Umbilical cord (tissue), 2 donors: ENCODE results near the gene RNF220. TPM values are rescaled to one million over a fixed set of nuclear protein-coding genes. Genes with fewer than 3 reads are reported as not detected.
"Not testable (repeated sequence)": the region's sequence is repeated elsewhere in the genome, so short reads cannot be mapped to it uniquely, and the experiment has no call there.

ENCODE experiments used
- DNase-seq: peaks from one replicate; pipeline ENCODE4 v3.0.0-alpha.2; 2015; ENCODE audit warnings: low spot score
- total RNA-seq: library from RNA; depleted of rRNA; stranded (reverse); fragments of >200 nt; gene quantifications from one replicate; pipeline ENCODE4 v1.2.3, GENCODE V29; 2014; ENCODE audit warnings: low replicate concordance; ENCODE audit not compliant: insufficient read depth

Gene RNF220
- total RNA-seq, 1 donor from 2014 or later = 95.3 TPM

GRCh38 chr1:44485934-44486460 lies 80.9 kb downstream of the RNF220 start:
- no peak for DNase-seq

DNA sequence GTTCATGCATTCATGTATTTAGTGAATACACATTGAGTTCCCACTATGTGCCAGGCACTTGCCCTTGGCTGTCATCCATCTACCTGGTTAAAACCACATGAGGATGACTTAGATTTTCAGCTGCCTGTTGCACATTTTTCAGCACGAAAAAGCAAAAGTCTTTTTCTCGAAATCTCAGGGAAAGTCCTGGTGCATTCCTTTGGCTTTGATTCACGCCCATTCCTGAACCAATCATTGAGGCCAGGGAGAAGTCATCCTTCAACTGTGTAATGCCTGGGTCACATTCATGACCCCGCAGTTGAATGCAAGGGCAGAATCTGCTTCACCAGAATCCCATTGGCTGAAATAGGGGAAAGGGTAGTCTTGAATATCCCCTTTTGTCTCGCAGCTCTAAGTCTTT lies 84.4 kb downstream of the RNF220 start:
- DNase-seq = no peak

- no peak for DNase-seq
Observed at GRCh38 chr1:44496541-44497171, 91.6 kb downstream of the RNF220 start.

- DNase-seq = no peak
Observed at GRCh38 chr1:44497422-44498170, 92.5 kb downstream of the RNF220 start.

DNA sequence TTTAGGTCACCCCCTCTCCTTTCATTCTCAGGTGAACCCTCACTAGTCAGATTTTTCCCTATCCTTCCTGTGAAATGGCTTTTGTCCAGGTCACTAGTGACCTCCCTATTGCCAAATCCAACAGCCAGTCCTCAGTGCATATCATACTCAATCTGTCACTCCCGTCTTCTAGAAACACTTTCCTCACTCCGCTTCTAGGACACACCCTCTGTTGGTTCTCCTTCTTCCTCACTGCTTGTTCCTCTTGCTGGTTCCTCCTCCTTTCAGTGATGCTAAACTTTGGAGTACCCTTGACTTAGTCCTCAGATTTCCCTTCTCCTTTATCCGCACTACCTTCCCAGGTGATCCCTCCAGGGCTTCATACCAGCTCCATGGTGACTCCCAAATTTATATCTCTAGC lies 94.3 kb downstream of the RNF220 start:
- no peak for DNase-seq

GRCh38 chr1:44500181-44501046 lies 95.4 kb downstream of the RNF220 start:
- peak; percentile 16 for DNase-seq

DNA sequence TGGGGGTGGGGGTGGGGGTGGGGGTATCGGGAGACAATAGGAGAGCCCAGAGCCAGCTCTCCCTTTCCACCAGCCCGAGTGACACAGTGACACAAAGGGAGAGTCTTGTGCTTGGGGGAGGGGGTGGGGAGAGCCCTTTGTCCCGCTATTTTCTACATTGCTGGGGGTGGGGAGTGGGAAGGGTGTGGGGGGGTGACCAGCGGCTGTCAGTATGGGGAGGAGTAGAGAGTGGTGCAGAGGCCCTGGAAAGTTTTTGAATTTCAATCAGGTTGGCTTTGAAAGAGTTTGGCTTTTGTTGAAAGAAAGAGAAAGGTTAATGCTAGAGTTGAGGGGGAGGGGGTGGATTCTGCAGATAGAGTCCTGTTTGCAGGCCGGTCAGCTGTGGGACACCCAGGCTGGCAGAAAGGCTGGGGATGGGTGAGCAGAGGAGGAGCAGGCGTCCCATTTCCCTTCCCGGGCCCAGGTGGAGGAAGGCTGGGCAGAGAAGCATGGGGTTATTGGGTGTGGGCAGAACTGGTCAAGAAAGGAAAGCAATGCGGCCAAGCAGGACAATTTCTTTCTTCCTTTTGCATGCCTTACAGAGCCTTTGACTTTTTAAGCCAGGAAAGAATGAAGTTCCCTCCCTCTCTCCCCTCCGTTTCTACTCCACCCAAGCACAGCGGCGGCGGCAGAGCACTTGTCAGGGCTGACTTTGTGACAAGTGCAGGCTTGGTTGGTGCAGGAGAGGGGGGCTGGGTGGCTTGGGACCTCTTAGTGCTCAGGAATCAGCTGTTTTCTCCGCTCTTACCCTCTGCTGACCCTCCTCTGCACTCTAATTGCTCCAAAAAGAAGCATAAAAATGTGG lies 96.2 kb downstream of the RNF220 start:
- peak; percentile 48 for DNase-seq

DNA sequence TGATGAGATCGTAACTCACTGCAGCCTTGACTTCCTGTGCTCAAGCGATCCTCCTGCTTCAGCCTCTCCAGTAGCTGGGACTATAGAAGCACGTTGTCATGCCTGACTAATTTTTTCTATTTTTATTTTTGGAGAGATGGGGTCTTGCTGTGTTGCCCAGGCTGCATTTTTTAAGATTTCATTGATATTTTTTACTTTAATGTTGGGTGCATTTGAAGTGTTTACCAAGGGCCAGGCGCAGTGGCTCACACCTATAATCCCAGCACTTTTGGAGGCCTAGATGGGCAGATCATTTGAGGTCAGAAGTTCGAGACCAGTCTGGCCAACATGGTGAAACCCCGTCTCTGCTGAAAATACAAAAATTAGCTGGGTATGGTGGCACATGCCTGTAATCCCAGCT lies 97.8 kb downstream of the RNF220 start:
- DNase-seq = not testable (repeated sequence)

GRCh38 chr1:44503625-44504024 lies 98.6 kb downstream of the RNF220 start:
- no peak for DNase-seq

DNA sequence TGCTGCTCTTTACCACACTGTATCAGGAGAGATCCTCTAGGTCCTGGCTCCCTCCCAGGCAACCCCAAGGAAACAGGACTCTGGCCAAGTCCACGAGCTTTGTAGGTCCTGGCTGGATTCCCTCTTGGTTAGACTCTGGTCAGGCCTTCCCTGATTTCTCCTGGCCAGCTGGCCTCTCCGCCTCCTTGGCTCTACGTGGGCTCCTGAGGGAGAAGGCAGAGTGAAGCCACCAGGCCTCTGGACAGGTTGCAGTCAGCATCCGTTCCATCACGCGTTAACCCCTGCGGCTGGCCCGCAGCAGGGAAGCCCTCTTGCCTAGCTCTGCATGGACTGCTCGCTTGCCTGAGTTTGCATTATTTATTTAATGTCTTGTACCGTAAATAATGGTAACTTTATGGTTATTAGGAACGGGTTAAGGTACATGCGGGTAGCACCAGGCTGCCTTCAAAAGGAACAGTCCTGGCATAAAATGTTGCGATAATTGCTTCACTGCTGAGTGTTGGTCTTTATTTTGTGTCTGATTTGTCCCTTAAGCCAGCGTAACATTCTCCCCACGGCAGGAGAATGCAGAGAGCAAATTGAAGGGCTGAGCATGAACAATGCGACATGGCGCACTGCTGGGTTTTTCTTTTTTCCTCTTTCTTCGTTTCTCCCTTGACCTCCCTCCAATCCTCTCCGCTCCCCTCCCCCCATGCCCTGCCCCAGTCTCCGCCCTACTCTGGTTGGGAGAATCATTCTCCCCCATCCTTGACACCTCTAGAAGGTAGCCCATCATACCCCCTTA lies 100.3 kb downstream of the RNF220 start:
- DNase-seq = peak; percentile 34

DNA sequence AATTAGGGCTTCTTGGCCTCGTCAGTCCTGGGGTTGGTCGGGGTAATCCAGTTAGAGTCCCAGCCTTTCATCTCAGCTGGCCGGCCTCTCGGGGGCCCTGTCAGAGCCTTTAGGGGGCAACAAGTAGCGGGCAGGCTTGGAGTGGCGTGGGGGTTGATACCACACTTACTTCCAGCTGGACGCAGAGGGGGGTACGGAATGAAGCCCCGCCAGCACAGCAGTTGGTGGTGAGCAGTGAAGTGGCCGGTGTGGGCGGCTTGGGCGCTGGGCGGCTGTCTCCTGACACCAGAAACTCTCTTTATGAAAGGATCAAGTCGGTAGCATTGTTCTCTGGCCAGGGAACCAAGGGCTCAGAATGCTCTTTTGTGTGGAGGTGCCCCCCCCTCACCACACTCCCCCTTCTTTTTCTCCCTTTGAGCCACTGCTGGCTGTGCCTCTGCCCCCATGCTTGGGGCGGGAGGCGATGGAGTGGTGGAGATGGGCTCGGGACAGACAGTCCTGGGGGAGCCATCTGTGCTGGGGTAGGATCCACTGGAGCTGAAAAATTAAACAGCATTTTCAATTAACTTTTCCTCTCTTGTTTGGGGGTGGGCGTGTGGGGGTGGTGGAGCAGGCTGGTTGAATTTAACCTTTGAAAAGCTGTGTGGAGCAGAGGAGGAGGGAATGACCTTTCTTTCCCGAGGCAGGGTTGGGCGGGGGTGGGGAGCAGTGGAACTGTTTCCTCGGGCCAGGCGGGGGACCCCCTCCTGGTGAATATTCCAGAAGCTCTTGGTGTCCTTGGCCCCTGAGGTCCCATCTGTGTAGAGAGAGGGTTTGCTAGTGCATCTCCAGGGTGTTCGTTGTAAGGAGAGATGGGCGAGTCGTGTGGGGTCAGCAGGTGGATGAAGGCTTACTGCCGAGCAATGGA lies 102.7 kb downstream of the RNF220 start:
- DNase-seq = no peak

GRCh38 chr1:44508397-44508745 lies 103.3 kb downstream of the RNF220 start:
- DNase-seq = no peak

DNA sequence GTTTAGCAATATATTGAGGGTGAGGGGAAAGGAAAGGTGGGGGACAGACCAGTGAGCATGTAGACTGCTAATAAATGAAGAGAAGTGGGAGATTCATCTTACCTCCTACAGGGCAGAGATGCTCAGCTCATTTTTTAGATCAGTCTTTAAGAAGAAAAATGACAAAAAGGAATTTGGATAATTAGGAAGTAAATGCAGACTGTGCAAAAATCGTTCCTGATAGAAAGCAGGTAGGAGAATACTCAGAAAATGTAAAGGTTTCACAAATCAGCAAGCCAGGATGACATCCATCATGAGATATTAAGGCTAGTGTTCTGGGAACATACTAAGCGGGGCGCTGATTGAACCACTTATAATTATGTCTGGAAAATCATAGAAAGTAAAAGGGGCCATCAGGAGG lies 106.3 kb downstream of the RNF220 start:
- no peak for DNase-seq

DNA sequence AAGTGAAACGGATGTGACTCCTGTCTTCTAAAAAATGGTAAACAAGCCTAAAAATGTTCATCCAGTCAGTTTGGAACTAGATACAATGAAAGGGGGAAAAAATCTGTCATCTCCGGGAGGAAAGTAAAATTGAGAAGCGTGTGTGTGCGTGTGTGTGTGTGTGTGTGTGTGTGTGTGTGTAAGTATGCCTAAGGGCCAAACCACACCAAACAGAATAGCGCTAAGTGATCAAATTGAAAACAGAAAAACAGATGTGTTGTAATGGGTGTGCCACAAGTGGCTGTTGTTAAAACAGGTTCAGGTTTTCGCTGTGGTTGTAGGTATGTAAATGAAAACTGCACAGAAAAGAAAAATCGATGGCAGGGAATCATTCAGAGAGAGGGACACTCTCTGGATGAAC lies 106.7 kb downstream of the RNF220 start:
- DNase-seq = no peak

DNA sequence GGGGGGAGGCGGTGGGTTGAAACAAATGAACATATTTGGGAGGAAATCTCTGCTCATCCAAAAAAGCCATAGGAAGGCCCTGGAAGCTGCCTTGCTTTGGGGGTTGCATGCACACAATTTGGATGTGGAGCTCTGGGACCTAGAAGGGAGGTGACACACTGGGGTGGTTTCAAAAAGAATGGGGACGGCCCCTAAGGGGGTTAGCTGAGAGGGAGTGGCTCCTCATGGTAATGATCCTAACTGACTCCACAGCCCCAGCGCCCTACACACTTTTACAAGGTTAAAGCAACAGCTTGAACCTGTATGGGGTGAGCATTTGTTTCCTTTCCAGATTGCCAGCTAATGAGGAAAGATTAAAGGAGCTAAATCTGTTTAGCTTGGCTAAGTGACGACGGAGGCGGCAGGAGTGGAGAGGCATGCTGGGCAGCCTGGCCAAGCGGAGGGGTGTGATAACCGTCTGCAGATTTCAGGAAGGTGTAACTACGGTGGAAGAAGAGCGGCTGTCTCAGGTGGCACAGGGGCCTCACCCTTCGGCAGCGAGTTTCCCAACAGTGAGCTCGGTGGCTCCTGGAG lies 107.3 kb downstream of the RNF220 start:
- DNase-seq = no peak

DNA sequence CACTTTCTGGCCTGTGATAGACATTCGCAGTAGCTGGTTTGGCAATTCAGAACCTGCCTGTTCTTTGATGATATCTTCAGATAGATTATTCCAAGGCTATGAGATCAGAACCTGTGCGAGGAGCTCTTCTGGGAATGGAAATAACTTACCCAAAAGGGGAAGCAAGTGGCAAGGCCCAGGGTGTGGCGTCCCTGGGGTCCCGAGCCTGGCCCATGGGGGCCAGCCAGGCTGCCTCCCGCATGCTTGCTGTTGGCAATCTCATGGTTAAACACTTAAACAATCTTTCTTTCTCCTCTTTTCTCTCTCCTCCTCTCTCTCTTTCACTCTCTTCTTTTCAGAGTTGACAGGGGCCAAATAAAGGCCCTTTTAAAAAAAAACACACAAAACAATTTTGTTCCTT lies 108.1 kb downstream of the RNF220 start:
- no peak for DNase-seq

GRCh38 chr1:44514673-44515072 lies 109.6 kb downstream of the RNF220 start:
- DNase-seq = no peak

DNA sequence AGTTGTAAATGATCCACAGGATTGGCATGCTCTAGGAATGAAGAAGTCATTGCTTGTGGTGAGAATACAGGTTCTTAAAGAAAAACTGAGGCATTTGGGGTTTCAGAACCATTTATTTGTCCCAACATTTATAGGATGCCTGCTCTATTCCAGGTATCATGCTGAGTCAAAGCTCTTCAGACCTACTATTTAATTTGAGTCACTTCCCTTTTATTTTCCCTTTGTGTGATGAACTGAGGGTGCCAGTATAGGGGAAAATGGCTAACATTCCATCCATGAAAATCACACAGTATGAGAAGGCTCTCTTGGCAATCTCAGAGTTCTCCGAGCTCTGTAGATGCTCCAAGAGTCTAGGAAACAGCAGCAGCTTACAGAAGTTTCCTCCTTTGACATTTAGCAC lies 110.4 kb downstream of the RNF220 start:
- no peak for DNase-seq

- no peak for DNase-seq
Observed at GRCh38 chr1:44519035-44519676, 114.1 kb downstream of the RNF220 start.
